ENCODE data around the gene DUOX1.

- TF ChIP-seq CTCF (IDR thresholded peaks at IDR 0.05): no peak
- TF ChIP-seq POLR2A (IDR thresholded peaks at IDR 0.05): no peak
Measured at GRCh38 chr15:45212493-45212892, 82.7 kb downstream of the DUOX1 start.
